HG03025 (cell line): Measurements from ENCODE around the gene RBMS1.

Source experiments
- ATAC-seq: cut with Tn5 transposase; IDR thresholded peaks from one replicate; pipeline ENCODE4 v1.9.1; 2021; ENCODE audit warnings: mild to moderate bottlenecking, moderate library complexity; ENCODE audit not compliant: unreplicated experiment, low FRiP score

Gene RBMS1

GRCh38 chr2:160290598-160290997 lies 203.0 kb downstream of the RBMS1 start:
- no peak for ATAC-seq

- no peak for ATAC-seq
These were observed 203.8 kb downstream of the RBMS1 start for GRCh38 chr2:160289831-160290230.

GRCh38 chr2:160289126-160289525 lies 204.5 kb downstream of the RBMS1 start:
- ATAC-seq: no peak

- no peak for ATAC-seq
These were observed 205.3 kb downstream of the RBMS1 start for GRCh38 chr2:160288324-160288723.

GRCh38 chr2:160287476-160287875 lies 206.1 kb downstream of the RBMS1 start:
- no peak for ATAC-seq

GRCh38 chr2:160286551-160286950 lies 207.1 kb downstream of the RBMS1 start:
- ATAC-seq: no peak

- ATAC-seq: no peak
These were observed 209.9 kb downstream of the RBMS1 start for GRCh38 chr2:160283675-160284074.

GRCh38 chr2:160282063-160282580 lies 211.5 kb downstream of the RBMS1 start:
- no peak for ATAC-seq

- ATAC-seq: no peak
These were observed 212.4 kb downstream of the RBMS1 start for GRCh38 chr2:160281213-160281612.

- ATAC-seq: no peak
These were observed 213.7 kb downstream of the RBMS1 start for GRCh38 chr2:160279813-160280465.

GRCh38 chr2:160278879-160279177 lies 214.8 kb downstream of the RBMS1 start:
- no peak for ATAC-seq

GRCh38 chr2:160278101-160278878 lies 215.3 kb downstream of the RBMS1 start:
- ATAC-seq: no peak

- ATAC-seq: no peak
These were observed 216.5 kb downstream of the RBMS1 start for GRCh38 chr2:160277151-160277550.

GRCh38 chr2:160275656-160276055 lies 218.0 kb downstream of the RBMS1 start:
- ATAC-seq: no peak

GRCh38 chr2:160271171-160272086 lies 222.2 kb downstream of the RBMS1 start:
- no peak for ATAC-seq

- no peak for ATAC-seq
These were observed 223.0 kb downstream of the RBMS1 start for GRCh38 chr2:160270571-160271113.

- ATAC-seq: peak; percentile 65
These were observed 223.6 kb downstream of the RBMS1 start for GRCh38 chr2:160269803-160270570.

GRCh38 chr2:160269365-160269764 lies 224.2 kb downstream of the RBMS1 start:
- ATAC-seq: no peak

GRCh38 chr2:160268151-160268781 lies 225.3 kb downstream of the RBMS1 start:
- no peak for ATAC-seq
